GM18951 (cell line): Measurements from ENCODE around the gene GGA3.

ENCODE experiments used
- POLR2A ChIP-seq: IDR thresholded peaks from 4 replicates; pipeline ENCODE4 v1.6.1; 2011; ENCODE audit warnings: mild to moderate bottlenecking; ENCODE audit not compliant: insufficient read length, insufficient read depth; ENCODE audit errors: extremely low read depth
- in situ Hi-C: fragments of 300-500 bp; cut with MboI; formaldehyde crosslinking; loops from one replicate; pipeline ENCODE4 v1.12.0; 2022; ENCODE audit warnings: low sequenced_read_pairs, mixed read lengths, inconsistent platforms; ENCODE audit not compliant: unreplicated experiment

GGA3 gene

DNA sequence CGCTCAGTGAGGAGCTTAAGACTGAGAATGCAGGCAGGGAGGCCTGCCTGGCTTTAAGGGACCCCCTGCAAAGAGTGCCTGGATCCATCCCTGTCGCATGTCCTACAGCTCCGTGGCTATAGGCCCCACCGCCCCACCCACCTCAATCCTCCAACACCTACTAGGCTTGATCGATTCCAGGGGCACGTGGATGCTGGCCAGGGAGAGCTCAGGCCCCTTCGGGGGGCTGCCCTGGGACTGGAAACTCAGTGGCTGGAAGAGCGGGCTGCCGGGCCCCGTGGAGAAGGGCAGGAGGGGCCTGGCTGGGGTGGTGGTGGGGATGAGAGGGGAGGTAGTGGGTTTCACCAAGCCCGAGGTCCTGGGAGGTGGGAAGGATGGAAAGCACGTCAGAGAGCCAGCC is 22.2 kb downstream of the GGA3 start:
- peak; percentile 2 for TF ChIP-seq POLR2A
- in situ Hi-C loops: no loop called here

GRCh38 chr17:75238684-75239191 is 22.7 kb downstream of the GGA3 start:
- no peak for TF ChIP-seq POLR2A
- in situ Hi-C loops: no loop called here

GRCh38 chr17:75238020-75238580 is 23.3 kb downstream of the GGA3 start:
- in situ Hi-C loops: no loop called here
- no peak for TF ChIP-seq POLR2A

DNA sequence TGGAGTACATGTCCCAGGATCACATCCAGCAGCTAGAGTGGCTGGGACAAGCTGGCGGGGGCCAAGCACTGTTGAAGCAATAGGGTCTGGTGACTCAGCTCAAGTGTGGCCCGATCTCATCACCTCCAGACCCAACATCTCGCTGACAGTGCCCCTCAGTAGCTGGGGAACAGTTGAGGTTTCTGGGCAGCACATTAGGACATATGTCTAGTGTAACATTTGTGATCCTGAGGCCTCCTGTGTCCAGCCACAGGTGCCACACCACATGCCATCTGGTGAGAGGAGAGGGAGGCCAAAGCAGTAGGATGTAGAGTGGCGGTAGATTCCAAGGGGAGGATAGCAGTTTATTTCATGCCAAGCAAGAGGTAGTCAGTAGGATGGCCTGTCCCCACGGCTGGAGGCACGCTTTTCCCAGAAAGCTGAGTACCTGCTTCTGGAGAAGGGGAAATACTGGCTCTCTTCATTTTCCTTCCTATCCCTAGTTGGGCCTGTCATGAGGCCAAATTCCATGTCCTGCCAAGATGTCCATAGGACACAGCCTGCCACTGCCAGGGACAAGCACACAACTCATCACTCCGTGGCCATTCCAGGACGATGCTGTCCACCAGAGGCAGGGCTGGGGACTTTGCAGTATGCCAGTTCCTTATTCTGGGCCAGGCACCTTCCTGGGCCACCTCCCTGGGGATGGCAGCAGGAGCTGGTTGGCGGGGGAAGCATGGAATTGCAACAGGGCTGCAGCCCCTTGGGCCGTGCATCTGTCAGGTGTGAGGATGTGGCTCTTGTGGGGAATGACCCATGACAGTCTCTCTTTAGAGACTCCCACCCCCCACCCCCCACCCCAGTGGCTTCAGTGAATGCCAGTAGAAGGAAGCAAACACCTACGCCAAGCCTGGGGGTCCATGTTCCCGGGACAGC is 24.0 kb downstream of the GGA3 start:
- no peak for TF ChIP-seq POLR2A

GRCh38 chr17:75232786-75233185 is 28.6 kb downstream of the GGA3 start:
- TF ChIP-seq POLR2A: no peak
- in situ Hi-C loops: no loop called here

More for the DNA sequence above, 24.0 kb downstream of the GGA3 start:
- in situ Hi-C loops: no loop called here

DNA sequence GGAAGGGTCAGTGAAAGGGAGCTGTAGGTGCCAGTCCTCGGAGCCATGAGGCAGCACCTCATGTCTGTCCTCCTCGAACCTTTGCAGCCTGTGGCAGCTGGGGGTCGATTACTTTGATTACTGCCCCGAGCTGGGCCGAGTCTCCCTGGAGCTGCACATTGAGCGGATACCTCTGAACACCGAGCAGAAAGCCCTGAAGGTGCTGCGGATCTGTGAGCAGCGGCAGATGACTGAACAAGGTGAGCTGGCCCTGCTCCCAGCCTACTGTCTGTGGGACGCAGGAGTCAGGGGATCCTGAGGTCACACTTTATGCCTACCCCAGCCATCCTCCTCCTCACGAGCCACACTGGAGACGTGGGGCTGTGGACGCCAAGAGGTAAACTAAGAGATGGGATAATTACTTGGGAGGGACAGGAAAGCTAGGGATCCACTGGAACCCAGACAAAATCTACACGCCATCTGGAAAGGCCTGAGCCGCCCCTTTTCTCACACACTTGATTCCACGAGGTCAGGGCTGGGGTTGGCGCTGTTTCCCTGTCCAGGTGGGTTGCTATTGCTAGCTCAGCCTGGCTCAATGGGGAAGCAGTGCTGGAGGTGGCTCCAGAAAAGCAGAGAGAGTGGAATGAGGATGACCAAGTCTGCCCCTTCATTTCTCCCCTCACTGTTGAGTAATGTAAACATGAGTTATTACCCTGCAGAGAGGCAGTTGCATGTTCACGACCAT is 29.5 kb downstream of the GGA3 start:
- in situ Hi-C loops: no loop called here
- no peak for TF ChIP-seq POLR2A

- in situ Hi-C loops: no loop called here
- TF ChIP-seq POLR2A: no peak
Measured at GRCh38 chr17:75231071-75231470, 30.3 kb downstream of the GGA3 start.

DNA sequence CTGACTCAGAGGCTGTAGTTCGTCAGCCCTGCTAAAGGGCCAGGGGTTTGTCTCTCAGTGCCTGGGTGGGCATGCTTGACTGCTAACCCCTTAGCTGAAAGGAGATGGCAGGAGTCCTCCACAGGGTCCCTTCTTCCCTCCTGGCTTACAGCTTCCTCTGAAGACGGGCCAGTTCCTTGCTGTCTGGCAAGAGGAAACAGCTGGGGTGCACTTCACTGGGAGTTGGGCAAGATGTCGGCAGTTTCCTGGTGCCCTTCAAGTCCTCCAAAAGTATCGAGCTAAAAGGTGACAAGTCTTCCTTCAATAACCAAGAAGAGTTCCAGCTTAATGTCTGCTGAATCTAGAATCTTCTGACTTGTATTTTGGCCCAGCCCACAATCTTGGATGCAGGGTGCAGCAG is 32.6 kb downstream of the GGA3 start:
- in situ Hi-C loops: no loop called here
- no peak for TF ChIP-seq POLR2A

GRCh38 chr17:75228305-75228704 is 33.1 kb downstream of the GGA3 start:
- no peak for TF ChIP-seq POLR2A
- in situ Hi-C loops: no loop called here

GRCh38 chr17:75227729-75228128 is 33.7 kb downstream of the GGA3 start:
- in situ Hi-C loops: no loop called here
- TF ChIP-seq POLR2A: no peak

- TF ChIP-seq POLR2A: no peak
- in situ Hi-C loops: no loop called here
Measured at GRCh38 chr17:75225016-75225415, 36.4 kb downstream of the GGA3 start.

- no peak for TF ChIP-seq POLR2A
- in situ Hi-C loops: no loop called here
Measured at GRCh38 chr17:75219815-75220214, 41.6 kb downstream of the GGA3 start.

GRCh38 chr17:75218131-75218530 is 43.3 kb downstream of the GGA3 start:
- in situ Hi-C loops: no loop called here
- TF ChIP-seq POLR2A: no peak
